ENCODE results near the gene CD300LB. TPM values are rescaled to one million over a fixed set of nuclear protein-coding genes. Genes with fewer than 3 reads are reported as not detected.

The CD300LB gene
- total RNA-seq, 1 donor from 2014 or later: not detected

- peaks cover 8% of the 10 kb centered on the region for H3K4me1 ChIP-seq (ENCODE audit: insufficient read depth, low read length)
- Mint-ChIP-seq H3K4me3 (ENCODE audit: unreplicated experiment) (no peak overlapping the region), H3K9me3 (ENCODE audit: unreplicated experiment) (peaks cover 17% of the 10 kb centered on the region), H3K27ac (ENCODE audit: unreplicated experiment) (peak overlapping the region; percentile 16), H3K27me3 (ENCODE audit: low read depth, unreplicated experiment) (peaks cover 31% of the 10 kb centered on the region), H3K36me3 (ENCODE audit: low read depth, unreplicated experiment) (no peaks in the 10 kb centered on the region), H3K4me1 (ENCODE audit: low read depth, unreplicated experiment) (peaks cover 6% of the 10 kb centered on the region)
- no peak overlapping the region for H3K4me3 ChIP-seq (ENCODE audit: insufficient read depth, low read depth, low read length)
- H4K20me1 ChIP-seq (ENCODE audit: insufficient read depth, low read length): no peaks in the 10 kb centered on the region
- no peak for TF ChIP-seq EZH2 (IDR thresholded peaks at IDR 0.05; ENCODE audit: insufficient read depth, low read length)
- no peak for TF ChIP-seq CTCF (IDR thresholded peaks at IDR 0.05; ENCODE audit: insufficient read depth, low read depth, low read length)
- DNase-seq (ENCODE audit: low read depth) (no peak), FAIRE-seq (no peak)
- H2AFZ ChIP-seq (ENCODE audit: low read depth, low read length): no peak overlapping the region
- H3K9ac ChIP-seq (ENCODE audit: low read length): no peak overlapping the region
- H3K36me3 ChIP-seq (ENCODE audit: insufficient read depth, low read length): no peaks in the 10 kb centered on the region
- H3K79me2 ChIP-seq (ENCODE audit: insufficient read depth, low read length): no peaks in the 10 kb centered on the region
- no peak overlapping the region for H3K27ac ChIP-seq (ENCODE audit: low read depth, low read length)
- no peaks in the 10 kb centered on the region for H3K27me3 ChIP-seq (ENCODE audit: insufficient read depth, low read length)
- peaks cover 14% of the 10 kb centered on the region for H3K9me3 ChIP-seq (ENCODE audit: insufficient read depth, low read depth, low read length)
- no peak overlapping the region for H3K4me2 ChIP-seq (ENCODE audit: low read length)
Measured at GRCh38 chr17:74516561-74517328, 14.5 kb downstream of the CD300LB start.

DNA sequence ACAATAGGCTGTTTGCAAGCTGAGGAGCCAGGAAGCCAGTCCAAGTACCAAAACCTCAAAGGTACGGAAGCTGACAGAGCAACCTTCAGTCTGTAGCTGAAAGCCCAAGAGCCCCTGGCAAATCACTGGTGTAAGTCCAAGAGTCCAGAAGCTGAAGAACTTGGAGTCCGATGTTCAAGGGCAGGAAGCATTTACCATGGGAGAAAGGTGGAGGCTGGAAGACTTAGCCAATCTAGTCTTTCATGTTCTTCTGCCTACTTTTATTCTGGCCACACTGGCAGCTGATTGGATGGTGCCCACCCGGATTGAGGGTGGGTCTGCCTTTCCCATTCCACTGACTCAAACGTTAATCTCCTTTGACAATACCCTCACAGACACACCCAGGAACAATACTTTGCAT, 15.3 kb downstream of the CD300LB start:
- H3K36me3 ChIP-seq (ENCODE audit: insufficient read depth, low read length): no peaks in the 10 kb centered on the region
- H3K9ac ChIP-seq (ENCODE audit: low read length): no peak overlapping the region
- peaks cover 14% of the 10 kb centered on the region for H3K9me3 ChIP-seq (ENCODE audit: insufficient read depth, low read depth, low read length)
- H3K4me1 ChIP-seq (ENCODE audit: insufficient read depth, low read length): peaks cover 8% of the 10 kb centered on the region
- no peaks in the 10 kb centered on the region for H4K20me1 ChIP-seq (ENCODE audit: insufficient read depth, low read length)
- H3K27ac ChIP-seq (ENCODE audit: low read depth, low read length): no peak overlapping the region
- H3K79me2 ChIP-seq (ENCODE audit: insufficient read depth, low read length): no peaks in the 10 kb centered on the region
- DNase-seq (ENCODE audit: low read depth) (no peak), FAIRE-seq (no peak)
- H3K4me2 ChIP-seq (ENCODE audit: low read length): no peak overlapping the region
- H3K36me3 Mint-ChIP-seq (ENCODE audit: low read depth, unreplicated experiment): no peaks in the 10 kb centered on the region
- peaks cover 28% of the 10 kb centered on the region for H3K27me3 Mint-ChIP-seq (ENCODE audit: low read depth, unreplicated experiment)
- no peaks in the 10 kb centered on the region for H3K27me3 ChIP-seq (ENCODE audit: insufficient read depth, low read length)
- peaks cover 6% of the 10 kb centered on the region for H3K4me1 Mint-ChIP-seq (ENCODE audit: low read depth, unreplicated experiment)
- no peak overlapping the region for H3K27ac Mint-ChIP-seq (ENCODE audit: unreplicated experiment)
- peaks cover 15% of the 10 kb centered on the region for H3K9me3 Mint-ChIP-seq (ENCODE audit: unreplicated experiment)
- H3K4me3 ChIP-seq (ENCODE audit: insufficient read depth, low read depth, low read length): no peak overlapping the region
- H2AFZ ChIP-seq (ENCODE audit: low read depth, low read length): no peak overlapping the region
- TF ChIP-seq CTCF (IDR thresholded peaks at IDR 0.05; ENCODE audit: insufficient read depth, low read depth, low read length): no peak
- H3K4me3 Mint-ChIP-seq (ENCODE audit: unreplicated experiment): no peak overlapping the region

DNA sequence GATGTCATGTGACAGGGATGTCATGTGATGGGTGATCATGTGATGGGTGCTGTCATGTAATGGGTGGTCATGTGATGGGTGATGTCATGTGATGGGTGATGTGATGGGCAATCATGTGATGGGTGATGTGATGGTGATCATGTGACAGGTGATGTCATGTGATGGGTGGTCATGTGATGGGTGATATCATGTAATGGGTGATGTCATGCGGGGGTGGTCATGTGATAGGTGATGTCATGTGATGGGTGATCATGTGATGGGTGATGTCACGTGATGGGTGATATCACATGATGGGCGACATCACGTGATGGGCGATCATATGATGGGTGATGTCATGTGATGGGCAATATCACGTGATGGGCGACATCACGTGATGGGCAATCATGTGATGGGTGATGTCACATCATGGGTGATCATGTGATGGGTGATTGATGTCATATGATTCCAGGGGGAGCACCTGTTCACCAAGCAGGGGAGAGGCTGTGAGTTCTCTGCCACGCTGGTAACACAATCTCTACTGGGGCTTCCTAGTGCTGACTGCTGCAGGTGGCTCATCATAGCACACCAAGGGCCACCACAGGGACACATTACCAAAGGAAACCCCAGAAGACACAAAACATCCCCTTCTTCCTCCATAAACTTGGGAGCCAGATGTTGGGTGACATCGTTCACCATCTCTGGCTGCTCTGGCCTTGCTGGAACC, 16.5 kb downstream of the CD300LB start:
- Histone ChIP-seq H3K79me2 (ENCODE audit: insufficient read depth, low read length) (no peaks in the 10 kb centered on the region), H3K4me3 (ENCODE audit: insufficient read depth, low read depth, low read length) (no peak overlapping the region), H3K27ac (ENCODE audit: low read depth, low read length) (no peak overlapping the region), H3K4me1 (ENCODE audit: insufficient read depth, low read length) (peaks cover 8% of the 10 kb centered on the region), H3K9me3 (ENCODE audit: insufficient read depth, low read depth, low read length) (peaks cover 14% of the 10 kb centered on the region), H3K27me3 (ENCODE audit: insufficient read depth, low read length) (no peaks in the 10 kb centered on the region), H3K4me2 (ENCODE audit: low read length) (no peak overlapping the region), H4K20me1 (ENCODE audit: insufficient read depth, low read length) (no peaks in the 10 kb centered on the region), H3K9ac (ENCODE audit: low read length) (no peak overlapping the region), H3K36me3 (ENCODE audit: insufficient read depth, low read length) (no peaks in the 10 kb centered on the region), H2AFZ (ENCODE audit: low read depth, low read length) (no peak overlapping the region)
- Mint-ChIP-seq H3K27me3 (ENCODE audit: low read depth, unreplicated experiment) (peaks cover 25% of the 10 kb centered on the region), H3K27ac (ENCODE audit: unreplicated experiment) (no peak overlapping the region), H3K4me3 (ENCODE audit: unreplicated experiment) (peak overlapping the region; percentile 55), H3K9me3 (ENCODE audit: unreplicated experiment) (peaks cover 13% of the 10 kb centered on the region), H3K4me1 (ENCODE audit: low read depth, unreplicated experiment) (peaks cover 6% of the 10 kb centered on the region), H3K36me3 (ENCODE audit: low read depth, unreplicated experiment) (no peaks in the 10 kb centered on the region)
- no peak for FAIRE-seq
- TF ChIP-seq EZH2 (IDR thresholded peaks at IDR 0.05; ENCODE audit: insufficient read depth, low read length) (no peak), CTCF (IDR thresholded peaks at IDR 0.05; ENCODE audit: insufficient read depth, low read depth, low read length) (no peak)
- DNase-seq (ENCODE audit: low read depth): no peak

Measured in astrocyte (in vitro differentiated cells and primary cell).